Testis (tissue), 3 donors: ENCODE data around the gene PTPRD. TPM values are rescaled to one million over a fixed set of nuclear protein-coding genes. Genes with fewer than 3 reads are reported as not detected.

ENCODE experiments used
- DNase-seq: peaks from one replicate; pipeline ENCODE4 v3.0.0-alpha.2; 2019
- H3K27ac ChIP-seq, 2 donors: fragments of 200-600 bp; sonication (generic); one replicate each; pipeline ENCODE4 v1.5.1; 2019
- H3K27me3 ChIP-seq: fragments of 200-600 bp; sonication (generic); one replicate; pipeline ENCODE4 v1.5.1; 2019
- H3K36me3 ChIP-seq: fragments of 200-600 bp; sonication (generic); one replicate; pipeline ENCODE4 v1.5.1; 2017; ENCODE audit warnings: low read depth; ENCODE audit errors: missing control alignments
- H3K4me1 ChIP-seq: fragments of 200-600 bp; sonication (generic); one replicate; pipeline ENCODE4 v1.5.1; 2019
- H3K4me3 ChIP-seq, 2 donors: fragments of 200-600 bp; sonication (generic); one replicate each; pipeline ENCODE4 v1.5.1; 2017 to 2019
- H3K9me3 ChIP-seq: fragments of 200-600 bp; sonication (generic); one replicate; pipeline ENCODE4 v1.5.1; 2017
- POLR2A ChIP-seq: fragments of 450-650 bp; IDR thresholded peaks from one replicate; pipeline ENCODE4 v1.6.1; 2017; ENCODE audit warnings: antibody characterized with exemption, mild to moderate bottlenecking, moderate library complexity
- WGBS, 2 donors: methylation state at CpG; one replicate each; pipeline ENCODE4 v1.1.5; 2018; 5-methylcytosine and 5-hydroxymethylcytosine counted together
- intact Hi-C: fragments of 100-400 bp; cut with DNase I; formaldehyde crosslinking; loops from one replicate; pipeline ENCODE4 v1.15.1; 2023; ENCODE audit warnings: low total_unique reads
- polyA plus RNA-seq: library from polyadenylated mRNA; stranded (reverse); fragments of 350-450 nt; fragmentation: Illumina TruSeq; extraction: RNeasy Lipid Tissue Mini Kit (QIAGEN cat#74804); gene quantifications from one replicate; pipeline ENCODE4 v1.2.3, GENCODE V29; 2014; ENCODE audit warnings: low read depth, low replicate concordance; ENCODE audit not compliant: insufficient read depth
- total RNA-seq, 2 donors: library from RNA; depleted of rRNA; stranded (reverse); fragments of >200 nt; gene quantifications; one replicate each; pipeline ENCODE4 v1.2.3, GENCODE V29; 2016
- TF ChIP-seq, protein P1 (sequence below), 3 experiments: fragments of 450-650 bp in 2 of 3; fragments of 200-600 bp in 1 of 3; sonication (generic) in 1 of 3; IDR thresholded peaks; one replicate each; pipeline ENCODE4 v1.5.1; 2016 to 2019; ENCODE audit warnings: antibody characterized with exemption in 3 of 3, mild to moderate bottlenecking in 2 of 3, moderate library complexity in 1 of 3

The PTPRD gene
- total and polyA plus RNA-seq, 3 donors from 2014 or later, result 15.4 to 33.6 (median 32.5) TPM

DNA sequence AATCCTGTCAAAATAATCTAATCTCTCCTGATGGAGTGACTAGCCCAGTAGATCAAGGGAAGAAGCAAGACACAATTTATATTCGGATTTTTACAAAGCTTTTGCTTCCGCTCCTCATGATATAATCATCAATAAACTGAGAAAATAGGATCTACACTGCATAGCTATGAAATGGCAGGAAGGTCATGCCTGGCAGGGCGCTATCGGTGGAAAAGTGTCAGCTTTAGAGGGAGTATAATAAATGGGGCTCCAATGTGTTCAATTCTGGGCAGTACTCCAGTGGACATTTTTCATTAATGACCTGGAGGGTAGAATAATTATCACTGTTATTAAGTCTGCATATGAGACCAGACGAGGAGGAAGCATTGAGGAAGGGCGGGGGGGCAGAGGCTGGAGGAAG lies 1799.9 kb downstream of the PTPRD start:
- H3K4me3 ChIP-seq, result no peak overlapping the region
- no peaks in the 10 kb centered on the region for H3K36me3 ChIP-seq
- no peak for DNase-seq
- WGBS, 2 donors, result 68 to 80% methylated on average over 6 of the region's 6 CpGs
- no peak for TF ChIP-seq POLR2A
- TF ChIP-seq, protein P1, sequence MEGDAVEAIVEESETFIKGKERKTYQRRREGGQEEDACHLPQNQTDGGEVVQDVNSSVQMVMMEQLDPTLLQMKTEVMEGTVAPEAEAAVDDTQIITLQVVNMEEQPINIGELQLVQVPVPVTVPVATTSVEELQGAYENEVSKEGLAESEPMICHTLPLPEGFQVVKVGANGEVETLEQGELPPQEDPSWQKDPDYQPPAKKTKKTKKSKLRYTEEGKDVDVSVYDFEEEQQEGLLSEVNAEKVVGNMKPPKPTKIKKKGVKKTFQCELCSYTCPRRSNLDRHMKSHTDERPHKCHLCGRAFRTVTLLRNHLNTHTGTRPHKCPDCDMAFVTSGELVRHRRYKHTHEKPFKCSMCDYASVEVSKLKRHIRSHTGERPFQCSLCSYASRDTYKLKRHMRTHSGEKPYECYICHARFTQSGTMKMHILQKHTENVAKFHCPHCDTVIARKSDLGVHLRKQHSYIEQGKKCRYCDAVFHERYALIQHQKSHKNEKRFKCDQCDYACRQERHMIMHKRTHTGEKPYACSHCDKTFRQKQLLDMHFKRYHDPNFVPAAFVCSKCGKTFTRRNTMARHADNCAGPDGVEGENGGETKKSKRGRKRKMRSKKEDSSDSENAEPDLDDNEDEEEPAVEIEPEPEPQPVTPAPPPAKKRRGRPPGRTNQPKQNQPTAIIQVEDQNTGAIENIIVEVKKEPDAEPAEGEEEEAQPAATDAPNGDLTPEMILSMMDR (IDR thresholded peaks at IDR 0.05), result no peak
- H3K27me3 ChIP-seq, result no peaks in the 10 kb centered on the region
- no peak overlapping the region for H3K27ac ChIP-seq
- no peaks in the 10 kb centered on the region for H3K9me3 ChIP-seq
- intact Hi-C loops, result no loop called here
- no peaks in the 10 kb centered on the region for H3K4me1 ChIP-seq

DNA sequence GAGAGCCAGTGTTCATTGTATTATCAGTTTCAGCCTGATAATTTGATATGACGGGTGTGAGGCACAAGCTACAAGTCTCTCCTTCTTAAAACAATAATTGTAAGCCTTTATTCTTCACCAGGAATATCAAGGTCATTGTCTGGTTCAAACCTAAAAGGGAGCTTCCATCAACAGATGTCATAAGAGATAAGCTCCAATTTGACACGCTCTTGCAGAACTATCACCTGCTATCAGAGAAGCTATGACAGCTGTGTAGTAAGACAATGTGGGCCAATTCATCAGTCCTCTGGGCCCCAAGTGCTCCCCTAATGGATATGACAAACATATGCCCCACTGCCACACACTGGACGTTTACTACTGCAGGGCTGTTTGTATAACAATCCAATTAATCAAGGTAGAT lies 1803.1 kb downstream of the PTPRD start:
- TF ChIP-seq POLR2A, result no peak
- TF ChIP-seq, protein P1 (IDR thresholded peaks at IDR 0.05), result no peak
- no peaks in the 10 kb centered on the region for H3K4me1 ChIP-seq
- H3K9me3 ChIP-seq, result no peaks in the 10 kb centered on the region
- H3K27me3 ChIP-seq, result no peaks in the 10 kb centered on the region
- WGBS, 2 donors, result 78 to 86% methylated on average over 3 of the region's 3 CpGs
- no peak overlapping the region for H3K27ac ChIP-seq
- DNase-seq, result no peak
- no peak overlapping the region for H3K4me3 ChIP-seq
- intact Hi-C loops, result no loop called here
- H3K36me3 ChIP-seq, result no peaks in the 10 kb centered on the region

DNA sequence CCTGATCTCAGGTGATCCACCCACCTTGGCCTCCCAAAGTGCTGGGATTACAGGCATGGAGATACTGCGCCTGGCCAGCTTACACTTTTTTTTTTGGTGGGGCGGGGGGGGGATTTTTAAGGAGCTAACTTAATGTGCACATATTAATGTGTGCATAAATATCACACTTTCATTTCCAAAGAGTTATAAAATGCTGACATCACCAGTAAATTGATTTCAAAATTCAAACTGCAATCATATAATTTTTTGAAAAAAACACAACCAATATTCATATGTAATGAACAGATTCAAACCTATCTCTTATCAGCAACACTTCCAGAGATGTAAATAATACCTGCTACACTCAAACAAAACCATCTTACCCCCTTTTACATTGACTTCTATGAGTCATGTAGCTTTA lies 1806.7 kb downstream of the PTPRD start:
- TF ChIP-seq, protein P1 (IDR thresholded peaks at IDR 0.05), result no peak
- TF ChIP-seq POLR2A, result no peak
- intact Hi-C loops, result no loop called here
- no peaks in the 10 kb centered on the region for H3K27me3 ChIP-seq
- H3K9me3 ChIP-seq, result no peaks in the 10 kb centered on the region
- no peak for DNase-seq
- no peak overlapping the region for H3K27ac ChIP-seq
- no peaks in the 10 kb centered on the region for H3K36me3 ChIP-seq
- no peak overlapping the region for H3K4me3 ChIP-seq
- WGBS, 2 donors, result 94% methylated on average over 2 of the region's 2 CpGs
- H3K4me1 ChIP-seq, result no peaks in the 10 kb centered on the region

DNA sequence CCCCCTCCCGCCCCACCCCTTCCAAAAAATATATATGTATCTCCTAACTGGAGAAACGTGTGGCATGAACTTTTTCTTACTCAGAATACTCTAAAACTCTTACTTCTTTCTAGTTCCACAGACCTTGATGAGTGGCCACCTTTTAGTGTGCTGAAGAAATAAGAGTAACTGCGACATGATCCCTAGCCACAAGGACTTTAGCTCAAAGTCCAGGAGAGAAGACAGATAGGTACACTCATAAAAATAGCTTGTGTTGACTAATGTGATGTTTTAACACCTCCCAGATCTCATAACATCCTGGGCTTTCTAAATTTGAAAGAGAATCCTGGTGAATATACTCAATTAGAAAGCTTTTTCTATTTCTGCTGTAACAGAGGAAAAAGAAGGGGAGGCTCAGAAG lies 1808.2 kb downstream of the PTPRD start:
- Histone ChIP-seq H3K9me3 (no peaks in the 10 kb centered on the region), H3K4me3 (no peak overlapping the region), H3K36me3 (no peaks in the 10 kb centered on the region), H3K27me3 (no peaks in the 10 kb centered on the region), H3K4me1 (no peaks in the 10 kb centered on the region), H3K27ac (no peak overlapping the region)
- DNase-seq, result no peak
- WGBS, 2 donors, result 85 to 93% methylated on average over 3 of the region's 3 CpGs
- no peak for TF ChIP-seq POLR2A
- TF ChIP-seq, protein P1 (IDR thresholded peaks at IDR 0.05), result no peak
- intact Hi-C loops, result no loop called here

DNA sequence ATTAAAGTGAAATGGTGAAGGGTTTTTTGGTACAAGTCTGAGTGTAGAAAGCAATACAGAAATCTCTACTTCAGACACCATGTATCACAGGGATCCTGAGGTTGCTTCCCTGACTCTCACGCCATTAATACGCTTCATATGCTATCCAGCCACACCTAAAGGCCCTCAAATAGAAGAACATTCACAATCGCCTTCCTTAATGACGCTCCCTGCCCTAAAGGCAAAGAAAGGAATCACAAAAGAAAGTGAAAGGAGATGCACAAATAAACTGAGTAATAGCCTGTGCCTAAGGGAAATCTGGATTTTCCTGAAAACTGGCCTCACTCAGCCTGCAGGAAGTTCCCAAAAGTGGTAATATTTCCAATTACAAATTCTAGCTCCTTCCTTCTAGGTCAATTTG lies 1810.6 kb downstream of the PTPRD start:
- TF ChIP-seq, protein P1 (IDR thresholded peaks at IDR 0.05), result no peak
- no peak for TF ChIP-seq POLR2A

More for the DNA sequence above, 1810.6 kb downstream of the PTPRD start:
- intact Hi-C loops, result no loop called here
- Histone ChIP-seq H3K9me3 (no peaks in the 10 kb centered on the region), H3K36me3 (no peaks in the 10 kb centered on the region), H3K27me3 (no peaks in the 10 kb centered on the region), H3K4me1 (no peaks in the 10 kb centered on the region), H3K27ac (no peak overlapping the region), H3K4me3 (no peak overlapping the region)
- no peak for DNase-seq
- 89 to 91% methylated on average over 4 of the region's 4 CpGs for WGBS, 2 donors
